H9 (cell line): ENCODE results near the gene ASCC3. TPM values are rescaled to one million over a fixed set of nuclear protein-coding genes. Genes with fewer than 3 reads are reported as not detected.

Experiments
- DNase-seq: peaks from one replicate; pipeline ENCODE4 v3.0.0-alpha.2; 2017
- H2AFZ ChIP-seq: one replicate; pipeline ENCODE4 v1.6.1; 2013; ENCODE audit warnings: mild to moderate bottlenecking, low read length, control low read depth, moderate library complexity
- H2AK5ac ChIP-seq: 2 replicates; pipeline ENCODE4 v1.6.1; 2013; ENCODE audit warnings: low read length, control low read depth, mixed read lengths; ENCODE audit not compliant: insufficient read length
- H2BK120ac ChIP-seq: one replicate; pipeline ENCODE4 v1.6.1; 2013; ENCODE audit warnings: low read depth, mild to moderate bottlenecking, low read length, control low read depth, inconsistent platforms; ENCODE audit not compliant: poor library complexity, severe bottlenecking
- H2BK12ac ChIP-seq: 2 replicates; pipeline ENCODE4 v1.6.1; 2013; ENCODE audit warnings: low read length, control low read depth, mixed read lengths, low read depth; ENCODE audit not compliant: insufficient read length
- H2BK15ac ChIP-seq: 2 replicates; pipeline ENCODE4 v1.6.1; 2013; ENCODE audit warnings: low read depth, low read length, control low read depth
- H2BK20ac ChIP-seq: one replicate; pipeline ENCODE4 v1.6.1; 2013; ENCODE audit warnings: low read depth, mild to moderate bottlenecking, low read length, control low read depth, inconsistent platforms; ENCODE audit not compliant: poor library complexity, severe bottlenecking
- H2BK5ac ChIP-seq: 2 replicates; pipeline ENCODE4 v1.6.1; 2013; ENCODE audit warnings: low read length, control low read depth, mixed read lengths; ENCODE audit not compliant: insufficient read length
- H3K14ac ChIP-seq: 2 replicates; pipeline ENCODE4 v1.6.1; 2013; ENCODE audit warnings: low read length, control low read depth; ENCODE audit not compliant: insufficient read depth
- H3K18ac ChIP-seq: 2 replicates; pipeline ENCODE4 v1.6.1; 2013; ENCODE audit warnings: low read depth, mild to moderate bottlenecking, mixed read lengths, low read length, control low read depth; ENCODE audit not compliant: insufficient read length
- H3K23ac ChIP-seq: 2 replicates; pipeline ENCODE4 v1.6.1; 2013; ENCODE audit warnings: low read length, control low read depth, mixed read lengths, low read depth; ENCODE audit not compliant: insufficient read length
- H3K23me2 ChIP-seq: 2 replicates; pipeline ENCODE4 v1.6.1; 2013; ENCODE audit warnings: low read depth, mild to moderate bottlenecking, mixed read lengths, low read length, control low read depth; ENCODE audit not compliant: insufficient read length, poor library complexity, severe bottlenecking
- H3K27ac ChIP-seq: 2 replicates; pipeline ENCODE4 v1.5.1; 2013; ENCODE audit warnings: low read length, control low read depth, mixed read lengths, low read depth; ENCODE audit not compliant: insufficient read length
- H3K27me3 ChIP-seq: 2 replicates; pipeline ENCODE4 v1.6.1; 2013; ENCODE audit warnings: low read length, control low read depth, inconsistent platforms; ENCODE audit not compliant: insufficient read depth
- H3K4ac ChIP-seq: 2 replicates; pipeline ENCODE4 v1.6.1; 2013; ENCODE audit warnings: low read depth, mild to moderate bottlenecking, control low read depth, inconsistent platforms, low read length, moderate library complexity
- H3K4me1 ChIP-seq: 2 replicates; pipeline ENCODE4 v1.6.1; 2013; ENCODE audit warnings: low read length, control low read depth, inconsistent platforms; ENCODE audit not compliant: insufficient read depth
- H3K4me2 ChIP-seq: 2 replicates; pipeline ENCODE4 v1.6.1; 2013; ENCODE audit warnings: low read length, control low read depth, mixed read lengths; ENCODE audit not compliant: insufficient read length, insufficient read depth
- H3K56ac ChIP-seq: 2 replicates; pipeline ENCODE4 v1.6.1; 2013; ENCODE audit warnings: low read depth, mild to moderate bottlenecking, mixed read lengths, low read length, control low read depth; ENCODE audit not compliant: insufficient read length
- H3K79me1 ChIP-seq: 2 replicates; pipeline ENCODE4 v1.6.1; 2013; ENCODE audit warnings: low read depth, mild to moderate bottlenecking, moderate library complexity, low read length, control low read depth, inconsistent platforms; ENCODE audit not compliant: insufficient read depth, poor library complexity, severe bottlenecking
- H3K79me2 ChIP-seq: 2 replicates; pipeline ENCODE4 v1.6.1; 2013; ENCODE audit warnings: low read length, control low read depth, inconsistent platforms; ENCODE audit not compliant: insufficient read depth
- H3K9ac ChIP-seq: 2 replicates; pipeline ENCODE4 v1.6.1; 2013; ENCODE audit warnings: low read length, control low read depth, mixed read lengths; ENCODE audit not compliant: insufficient read length; ENCODE audit errors: extremely low read depth
- H3K9me3 ChIP-seq: one replicate; pipeline ENCODE4 v1.6.1; 2013; ENCODE audit warnings: low read depth, low read length, inconsistent platforms; ENCODE audit not compliant: control insufficient read depth
- H3T11ph ChIP-seq: one replicate; pipeline ENCODE4 v1.6.1; 2013; ENCODE audit warnings: mild to moderate bottlenecking, low read length, control low read depth, inconsistent platforms
- H4K20me1 ChIP-seq: one replicate; pipeline ENCODE4 v1.6.1; 2013; ENCODE audit not compliant: control insufficient read depth, insufficient read length, insufficient read depth
- H4K5ac ChIP-seq: 2 replicates; pipeline ENCODE4 v1.6.1; 2013; ENCODE audit warnings: low read depth, mild to moderate bottlenecking, mixed read lengths, low read length, control low read depth; ENCODE audit not compliant: insufficient read length
- H4K8ac ChIP-seq: replicated peaks from 2 replicates; pipeline ENCODE4 v1.6.1; 2013; ENCODE audit warnings: low read length, control low read depth, mixed read lengths, low read depth; ENCODE audit not compliant: insufficient read length
- H4K91ac ChIP-seq: 2 replicates; pipeline ENCODE4 v1.6.1; 2013; ENCODE audit warnings: low read depth, mild to moderate bottlenecking, moderate library complexity, mixed read lengths, low read length, control low read depth; ENCODE audit not compliant: insufficient read length
- H3K27ac Mint-ChIP-seq, 3 experiments: 2 replicates in 2 of 3; 3 replicates in 1 of 3; pipeline ENCODE4 v1.8.0; 2020 to 2021; ENCODE audit warnings: mixed read lengths in 3 of 3, mild to moderate bottlenecking in 1 of 3, moderate library complexity in 1 of 3
- H3K27me3 Mint-ChIP-seq: 2 replicates; pipeline ENCODE4 v1.8.0; 2021; ENCODE audit warnings: low read depth, mild to moderate bottlenecking, moderate library complexity, mixed read lengths
- H3K36me3 Mint-ChIP-seq, 3 experiments: 2 replicates in 2 of 3; 3 replicates in 1 of 3; pipeline ENCODE4 v1.8.0; 2020 to 2021; ENCODE audit warnings: low read depth in 3 of 3, mixed read lengths in 3 of 3; ENCODE audit not compliant: insufficient read depth in 1 of 3
- H3K4me1 Mint-ChIP-seq, 2 experiments: 2 replicates each; pipeline ENCODE4 v1.8.0; 2020; ENCODE audit warnings: mixed read lengths in 2 of 2
- H3K4me3 Mint-ChIP-seq, 2 experiments: 2 replicates in 1 of 2; 3 replicates in 1 of 2; pipeline ENCODE4 v1.8.0; 2020 to 2021; ENCODE audit warnings: mild to moderate bottlenecking in 2 of 2, mixed read lengths in 2 of 2, moderate library complexity in 1 of 2
- H3K9me3 Mint-ChIP-seq, 2 experiments: 2 replicates in 1 of 2; 3 replicates in 1 of 2; pipeline ENCODE4 v1.8.0; 2020; ENCODE audit warnings: mild to moderate bottlenecking in 2 of 2, mixed read lengths in 2 of 2, moderate library complexity in 1 of 2
- WGBS: extraction: QIAGEN DNeasy Blood & Tissue Kit; methylation state at CpG from one replicate; pipeline ENCODE4 v1.1.7; 2013; ENCODE audit warnings: missing lambda C conversion rate, low lambda C conversion rate, mixed read lengths; ENCODE audit not compliant: insufficient read length; ENCODE audit errors: extremely low coverage; 5-methylcytosine and 5-hydroxymethylcytosine counted together
- total RNA-seq: library from RNA; stranded (reverse); gene quantifications from 2 replicates; pipeline ENCODE4 v1.2.1, GENCODE V29; 2021
- TF ChIP-seq, protein P1 (sequence below): fragments of 200-600 bp; sonication (generic); conservative IDR thresholded peaks from 3 replicates; pipeline ENCODE4 v1.8.0; 2021; ENCODE audit warnings: antibody characterized with exemption, mild to moderate bottlenecking

Gene ASCC3
- total RNA-seq, 1 experiment from 2014 or later = 63.8 TPM

DNA sequence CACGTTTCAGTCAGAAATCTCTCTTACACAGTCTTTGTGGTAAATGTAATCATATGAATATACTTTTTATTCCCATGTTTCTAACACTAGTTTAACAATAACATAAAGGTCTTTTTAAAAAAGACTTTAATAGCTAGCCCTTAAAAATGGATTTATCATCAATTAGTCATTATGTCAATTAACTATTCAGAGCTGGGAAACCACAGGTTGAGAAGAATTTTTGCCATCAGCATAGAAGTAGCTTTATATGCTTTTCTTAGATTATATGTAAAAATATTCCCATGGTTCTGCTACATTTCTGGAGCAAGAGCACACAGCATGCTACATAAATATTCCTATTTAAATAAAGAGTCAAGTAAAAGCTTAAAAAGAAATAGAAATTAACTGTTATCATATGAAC, 35.5 kb downstream of the ASCC3 start:
- Histone ChIP-seq H3K14ac (no peak overlapping the region), H3K23ac (no peak overlapping the region), H3K27me3 (no peaks in the 10 kb centered on the region; the same call in 1 of the 2 replicates), H4K8ac (no peak overlapping the region), H4K5ac (no peak overlapping the region), H2BK120ac (no peak overlapping the region), H2AFZ (no peak overlapping the region), H3K4me1 (no peaks in the 10 kb centered on the region; the same call in 1 of the 2 replicates), H3K79me2 (no peaks in the 10 kb centered on the region; the same call in 1 of the 2 replicates), H3K23me2 (no peaks in the 10 kb centered on the region), H3K4me2 (no peak overlapping the region), H3K56ac (no peak overlapping the region), H3K9ac (no peak overlapping the region), H3K18ac (no peak overlapping the region), H3K9me3 (no peaks in the 10 kb centered on the region), H2BK15ac (no peak overlapping the region), H3T11ph (no peak overlapping the region), H3K79me1 (no peaks in the 10 kb centered on the region), H2BK5ac (no peak overlapping the region), H2AK5ac (no peak overlapping the region), H4K91ac (no peak overlapping the region), H3K27ac (no peak overlapping the region), H2BK20ac (no peak overlapping the region), H4K20me1 (no peaks in the 10 kb centered on the region), H3K4ac (no peak overlapping the region), H2BK12ac (no peak overlapping the region)
- Mint-ChIP-seq H3K27ac (no peak overlapping the region), H3K4me3 (no peak overlapping the region), H3K36me3 (peaks cover 1 to 19% (median 5%) of the 10 kb centered on the region in 3 experiments; a peak in 5 of 7 replicates), H3K27me3 (no peaks in the 10 kb centered on the region), H3K9me3 (no peaks in the 10 kb centered on the region), H3K4me1 (peaks cover 25 to 33% of the 10 kb centered on the region in 2 experiments)
- WGBS = no CpG with 5 or more reads among the region's 1 CpG
- TF ChIP-seq, protein P1, sequence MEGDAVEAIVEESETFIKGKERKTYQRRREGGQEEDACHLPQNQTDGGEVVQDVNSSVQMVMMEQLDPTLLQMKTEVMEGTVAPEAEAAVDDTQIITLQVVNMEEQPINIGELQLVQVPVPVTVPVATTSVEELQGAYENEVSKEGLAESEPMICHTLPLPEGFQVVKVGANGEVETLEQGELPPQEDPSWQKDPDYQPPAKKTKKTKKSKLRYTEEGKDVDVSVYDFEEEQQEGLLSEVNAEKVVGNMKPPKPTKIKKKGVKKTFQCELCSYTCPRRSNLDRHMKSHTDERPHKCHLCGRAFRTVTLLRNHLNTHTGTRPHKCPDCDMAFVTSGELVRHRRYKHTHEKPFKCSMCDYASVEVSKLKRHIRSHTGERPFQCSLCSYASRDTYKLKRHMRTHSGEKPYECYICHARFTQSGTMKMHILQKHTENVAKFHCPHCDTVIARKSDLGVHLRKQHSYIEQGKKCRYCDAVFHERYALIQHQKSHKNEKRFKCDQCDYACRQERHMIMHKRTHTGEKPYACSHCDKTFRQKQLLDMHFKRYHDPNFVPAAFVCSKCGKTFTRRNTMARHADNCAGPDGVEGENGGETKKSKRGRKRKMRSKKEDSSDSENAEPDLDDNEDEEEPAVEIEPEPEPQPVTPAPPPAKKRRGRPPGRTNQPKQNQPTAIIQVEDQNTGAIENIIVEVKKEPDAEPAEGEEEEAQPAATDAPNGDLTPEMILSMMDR = no peak
- no peak for DNase-seq
